Left lung (tissue), 14 donors: Measurements from ENCODE around the gene SPANXN1. TPM values are rescaled to one million over a fixed set of nuclear protein-coding genes. Genes with fewer than 3 reads are reported as not detected.
"Not testable (repeated sequence)": the region's sequence is repeated elsewhere in the genome, so short reads cannot be mapped to it uniquely, and the experiment has no call there.

Experiments
- ATAC-seq: fragments of 200-7000 bp; cut with Tn5 transposase; one replicate; pipeline ENCODE4 v1.9.1; 2020; ENCODE audit warnings: moderate library complexity
- DNase-seq, 4 donors: peaks; one replicate each; pipeline ENCODE4 v3.0.0-alpha.2; 2013 to 2020
- H3K27ac ChIP-seq, 2 donors: fragments of 200-600 bp; sonication (generic) in 1 of 2; one replicate each; pipeline versions ENCODE4 v1.5.0 to v1.8.0; 2020 to 2021
- H3K27me3 ChIP-seq, 2 donors: fragments of 200-600 bp; sonication (generic) in 1 of 2; one replicate each; pipeline versions ENCODE4 v1.5.0 to v1.8.0; 2020 to 2021
- H3K36me3 ChIP-seq, 2 donors: fragments of 200-600 bp; sonication (generic) in 1 of 2; one replicate each; pipeline versions ENCODE4 v1.5.0 to v1.8.0; 2020 to 2021
- H3K4me1 ChIP-seq, 2 donors: fragments of 200-600 bp; one replicate each; pipeline ENCODE4 v1.8.0; 2021
- H3K4me3 ChIP-seq, 2 donors: fragments of 200-600 bp; sonication (generic) in 1 of 2; one replicate each; pipeline versions ENCODE4 v1.5.0 to v1.8.0; 2020 to 2021; ENCODE audit warnings: mild to moderate bottlenecking in 1 of 2
- H3K9me3 ChIP-seq, 2 donors: fragments of 200-600 bp; sonication (generic) in 1 of 2; one replicate each; pipeline versions ENCODE4 v1.5.0 to v1.8.0; 2020 to 2021
- CTCF ChIP-seq, 2 donors: fragments of 200-600 bp; sonication (generic) in 1 of 2; IDR thresholded peaks; one replicate each; pipeline versions ENCODE4 v1.5.0 to v1.8.0; 2021; ENCODE audit warnings: antibody characterized with exemption in 2 of 2
- intact Hi-C, 2 donors: fragments of 100-400 bp; cut with DNase I; formaldehyde crosslinking; loops; one replicate each; pipeline versions ENCODE4 v1.11.2 to v1.14.2; 2022
- long read RNA-seq, 12 donors: library from polyadenylated mRNA in 2 of 12; unstranded in 2 of 12; transcript quantifications; one replicate each; pipeline ENCODE4 v2.0.0 and lab custom pipeline, GENCODE V29; 2019 to 2026
- polyA plus RNA-seq, 6 donors: library from polyadenylated mRNA; unstranded; fragments of 120-200 nt; gene quantifications; one replicate each; pipeline ENCODE4 v1.2.1, GENCODE V29; 2013; ENCODE audit not compliant: insufficient read length in 6 of 6
- total RNA-seq, 2 donors: library from RNA; stranded (reverse); fragmentation: NEBNext Ultra II Directional; extraction: Animal tissue kit (Norgen Biotek cat#: 25700); gene quantifications; one replicate each; pipeline ENCODE4 v1.2.1, GENCODE V29; 2021
- donor health status: DM: no; HTN: yes; CAD: no.
- donor health status: DM: no; HTN: no; CAD: no.

SPANXN1 gene
- total RNA-seq (not detected), polyA plus RNA-seq (not detected)
- long read RNA-seq, donor 1: 0 reads
- long read RNA-seq, donor 2: 0 reads
- long read RNA-seq, donor 3: 0 reads
- long read RNA-seq, donor 4: 0 reads
- long read RNA-seq, donor 5: 0 reads
- long read RNA-seq, donor 6: 0 reads
- long read RNA-seq, donor 7: 0 reads
- long read RNA-seq, donor 8: 0 reads
- long read RNA-seq, donor 9: 0 reads
- long read RNA-seq, donor 10: 0 reads
- long read RNA-seq, donor 11: 0 reads
- long read RNA-seq, donor 12: 0 reads

- H3K4me1 ChIP-seq, DNase-seq, H3K9me3 ChIP-seq, H3K27me3 ChIP-seq, ATAC-seq, H3K27ac ChIP-seq, intact Hi-C loops, H3K36me3 ChIP-seq, H3K4me3 ChIP-seq: not testable (repeated sequence)
Observed at GRCh38 chrX:145247203-145247602, at the start of gene SPANXN1. Gene SPANXN1 (plus strand): TSS chrX:145247503. CDS start chrX:145247587, 84 bp downstream.

GRCh38 chrX:145199078-145199477 is 48.2 kb upstream of the SPANXN1 start:
- Histone ChIP-seq H3K9me3 (no peaks in the 10 kb centered on the region), H3K4me3 (no peak overlapping the region), H3K36me3 (no peaks in the 10 kb centered on the region), H3K27me3 (no peaks in the 10 kb centered on the region), H3K27ac (no peak overlapping the region), H3K4me1 (no peaks in the 10 kb centered on the region)
- ATAC-seq (no peak), DNase-seq (no peak)
- intact Hi-C loops: no loop called here
- TF ChIP-seq CTCF (IDR thresholded peaks at IDR 0.05): no peak

GRCh38 chrX:145213504-145213903 is 33.8 kb upstream of the SPANXN1 start:
- Histone ChIP-seq H3K4me1 (no peaks in the 10 kb centered on the region), H3K27me3 (no peaks in the 10 kb centered on the region), H3K36me3 (no peaks in the 10 kb centered on the region), H3K27ac (no peak overlapping the region), H3K9me3 (no peaks in the 10 kb centered on the region), H3K4me3 (no peak overlapping the region)
- TF ChIP-seq CTCF (IDR thresholded peaks at IDR 0.05): peak in 1 of 2 donors; percentile 34
- intact Hi-C loops: no loop called here
- DNase-seq (peak in 1 of 4 donors; percentile 4), ATAC-seq (no peak)

GRCh38 chrX:145292218-145292617 is 44.9 kb downstream of the SPANXN1 start:
- Histone ChIP-seq H3K36me3 (no peaks in the 10 kb centered on the region), H3K27me3 (no peaks in the 10 kb centered on the region), H3K4me1 (no peaks in the 10 kb centered on the region), H3K9me3 (no peaks in the 10 kb centered on the region), H3K4me3 (no peak overlapping the region), H3K27ac (no peak overlapping the region)
- no peak for ATAC-seq
- no peak for TF ChIP-seq CTCF (IDR thresholded peaks at IDR 0.05)
- intact Hi-C loops: no loop called here
- no peak for DNase-seq
